Stimulated activated CD8-positive, alpha-beta memory T cell treated with anti-CD3 and anti-CD28 coated beads, Interleukin-15, amount 100 ng/mL, for 1 hour (primary cell): ENCODE measurements around the gene HYPK.

Experiments
- DNase-seq: peaks from one replicate; pipeline ENCODE4 v3.0.0-alpha.2; 2020; ENCODE audit warnings: low read depth

The HYPK gene

DNA sequence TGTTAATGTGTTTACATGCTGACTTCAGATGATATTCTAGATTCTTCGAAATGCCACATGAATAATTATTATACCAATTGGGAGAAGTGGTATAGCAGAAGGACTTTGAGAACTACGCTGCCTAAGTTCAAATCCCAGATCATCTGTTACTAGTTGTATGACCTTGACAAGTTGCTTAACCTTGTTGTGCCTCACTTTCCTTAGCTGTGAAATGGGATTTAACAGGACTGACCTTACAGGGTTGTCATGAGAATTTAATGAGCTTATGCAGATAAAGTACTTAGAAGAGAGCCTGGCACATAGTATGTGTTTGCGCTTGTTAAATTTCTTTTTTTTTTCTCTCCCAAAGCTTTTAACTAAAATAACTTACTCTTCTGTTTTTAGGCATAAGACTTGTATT is 50.9 kb downstream of the HYPK start:
- DNase-seq = no peak

DNA sequence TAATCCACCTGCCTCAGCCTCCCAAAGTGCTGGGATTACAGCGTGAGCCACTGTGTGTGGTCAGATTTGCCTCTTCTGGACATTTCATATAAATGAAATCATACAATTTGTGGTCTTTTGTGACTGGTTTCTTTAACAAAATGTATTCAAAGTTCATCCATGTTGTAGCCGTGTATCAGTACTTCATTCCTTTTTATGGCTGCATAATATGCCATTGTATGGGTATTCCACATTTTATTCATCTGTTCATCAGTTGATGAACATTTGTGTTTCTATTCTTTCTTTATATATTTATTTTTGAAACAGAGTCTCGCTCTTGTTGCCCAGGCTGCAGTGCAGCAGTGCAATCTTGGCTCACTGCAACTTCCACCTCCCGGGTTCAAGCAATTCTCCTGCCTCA is 52.2 kb downstream of the HYPK start:
- DNase-seq = no peak
